Bronchial epithelial cell (primary cell): ENCODE data around the gene CCM2L. TPM values are rescaled to one million over a fixed set of nuclear protein-coding genes. Genes with fewer than 3 reads are reported as not detected.

ENCODE experiments used
- DNase-seq: peaks from one replicate; pipeline ENCODE4 v3.0.0-alpha.2; 2010; ENCODE audit warnings: low read depth
- FAIRE-seq: peaks from 2 replicates; lab custom pipeline; 2011; peaks lifted over from hg19 to GRCh38; lab: Jason Lieb, UNC
- H3K27me3 ChIP-seq: 2 replicates; pipeline ENCODE4 v1.5.1; 2011; ENCODE audit warnings: low read length; ENCODE audit not compliant: control insufficient read depth, insufficient read depth
- H3K36me3 ChIP-seq: 2 replicates; pipeline ENCODE4 v1.5.1; 2011; ENCODE audit warnings: low read length; ENCODE audit not compliant: control insufficient read depth, insufficient read depth
- H3K4me3 ChIP-seq: 2 replicates; pipeline ENCODE4 v1.5.1; 2011; ENCODE audit warnings: mild to moderate bottlenecking, low read depth, low read length, control low read depth
- total RNA-seq: library from RNA; depleted of rRNA; stranded (reverse); fragments of >200 nt; gene quantifications from 2 replicates; pipeline ENCODE4 v1.2.1, GENCODE V29; 2014
- TF ChIP-seq, protein P1 (sequence below): IDR thresholded peaks from 2 replicates; pipeline ENCODE4 v1.5.1; 2011; ENCODE audit warnings: mild to moderate bottlenecking, moderate library complexity, low read length, control low read depth, inconsistent platforms; ENCODE audit not compliant: insufficient read depth, severe bottlenecking

CCM2L gene
- total RNA-seq: not detected in 2 replicates

GRCh38 chr20:32010101-32010500 lies at the start of gene CCM2L:
CCM2L (plus strand) TSS chr20:32010438; CDS start chr20:32010455, 17 bp downstream.
- no peak for FAIRE-seq
- Histone ChIP-seq H3K36me3 (no peaks in the 10 kb centered on the region), H3K27me3 (peaks cover 6% of the 10 kb centered on the region), H3K4me3 (no peak within 1 kb of the TSS)
- no peak for DNase-seq
- TF ChIP-seq, protein P1, sequence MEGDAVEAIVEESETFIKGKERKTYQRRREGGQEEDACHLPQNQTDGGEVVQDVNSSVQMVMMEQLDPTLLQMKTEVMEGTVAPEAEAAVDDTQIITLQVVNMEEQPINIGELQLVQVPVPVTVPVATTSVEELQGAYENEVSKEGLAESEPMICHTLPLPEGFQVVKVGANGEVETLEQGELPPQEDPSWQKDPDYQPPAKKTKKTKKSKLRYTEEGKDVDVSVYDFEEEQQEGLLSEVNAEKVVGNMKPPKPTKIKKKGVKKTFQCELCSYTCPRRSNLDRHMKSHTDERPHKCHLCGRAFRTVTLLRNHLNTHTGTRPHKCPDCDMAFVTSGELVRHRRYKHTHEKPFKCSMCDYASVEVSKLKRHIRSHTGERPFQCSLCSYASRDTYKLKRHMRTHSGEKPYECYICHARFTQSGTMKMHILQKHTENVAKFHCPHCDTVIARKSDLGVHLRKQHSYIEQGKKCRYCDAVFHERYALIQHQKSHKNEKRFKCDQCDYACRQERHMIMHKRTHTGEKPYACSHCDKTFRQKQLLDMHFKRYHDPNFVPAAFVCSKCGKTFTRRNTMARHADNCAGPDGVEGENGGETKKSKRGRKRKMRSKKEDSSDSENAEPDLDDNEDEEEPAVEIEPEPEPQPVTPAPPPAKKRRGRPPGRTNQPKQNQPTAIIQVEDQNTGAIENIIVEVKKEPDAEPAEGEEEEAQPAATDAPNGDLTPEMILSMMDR: no peak

- no peak for DNase-seq
- no peaks in the 10 kb centered on the region for H3K36me3 ChIP-seq
- FAIRE-seq: no peak
- no peak overlapping the region for H3K4me3 ChIP-seq
- H3K27me3 ChIP-seq: peaks cover 3% of the 10 kb centered on the region
- TF ChIP-seq, protein P1: no peak
Measured at GRCh38 chr20:31962761-31963160, 47.5 kb upstream of the CCM2L start.

DNA sequence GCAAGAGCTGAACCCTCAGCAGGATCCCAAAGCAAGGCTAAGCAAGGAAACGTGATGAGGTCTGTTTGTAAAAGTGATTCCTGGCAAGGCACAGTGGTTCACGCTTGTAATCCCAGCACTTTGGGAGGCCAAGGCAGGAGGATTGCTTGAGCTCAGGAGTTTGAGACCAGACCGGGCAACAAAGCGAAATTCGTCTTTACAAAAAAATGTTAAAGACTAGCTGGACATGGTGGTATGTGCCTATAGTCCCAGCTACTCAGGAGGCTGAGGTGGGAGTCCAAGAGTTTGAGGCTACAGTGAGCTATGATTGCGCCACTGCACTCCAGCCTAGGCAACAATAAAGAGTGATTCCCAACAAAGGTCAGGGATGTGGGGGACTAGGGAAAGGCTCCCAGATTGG lies 46.3 kb upstream of the CCM2L start:
- Histone ChIP-seq H3K27me3 (peaks cover 3% of the 10 kb centered on the region), H3K4me3 (no peak overlapping the region), H3K36me3 (no peaks in the 10 kb centered on the region)
- no peak for DNase-seq
- TF ChIP-seq, protein P1: no peak
- FAIRE-seq: no peak

DNA sequence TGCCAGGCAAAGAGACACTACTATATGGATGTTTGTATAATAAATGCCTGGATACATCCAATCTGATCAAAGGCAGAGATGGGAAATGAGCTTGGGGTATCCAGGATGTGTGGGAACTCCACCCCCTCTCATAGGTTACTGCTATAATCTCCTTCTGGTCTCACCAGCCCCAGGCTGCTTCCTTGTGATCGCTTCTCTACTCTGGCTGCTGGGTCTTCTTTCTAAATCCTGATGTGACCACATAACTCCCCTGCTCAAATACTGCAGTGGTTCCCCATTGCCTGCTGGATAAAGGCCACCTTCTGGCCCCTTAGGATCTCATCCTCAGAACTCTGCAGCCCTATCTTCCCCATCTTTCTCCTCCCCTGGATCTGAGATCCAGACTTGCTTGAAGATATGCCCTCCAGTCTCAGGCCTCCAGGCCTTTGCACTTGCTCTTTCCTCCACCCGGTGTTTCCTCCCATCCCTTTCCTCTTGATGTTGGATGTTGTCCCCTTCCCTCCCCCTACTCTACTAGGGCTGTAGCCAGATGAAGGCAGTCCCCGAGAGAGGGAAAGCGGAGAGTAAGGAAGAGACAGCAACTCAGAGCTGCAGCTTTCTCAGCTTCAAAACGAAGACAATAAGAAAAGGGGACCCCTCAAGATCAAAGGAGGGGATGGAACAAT lies 43.1 kb upstream of the CCM2L start:
- H3K27me3 ChIP-seq: peaks cover 6% of the 10 kb centered on the region
- no peaks in the 10 kb centered on the region for H3K36me3 ChIP-seq
- DNase-seq (no peak), FAIRE-seq (no peak)
- no peak overlapping the region for H3K4me3 ChIP-seq
- TF ChIP-seq, protein P1: no peak

DNA sequence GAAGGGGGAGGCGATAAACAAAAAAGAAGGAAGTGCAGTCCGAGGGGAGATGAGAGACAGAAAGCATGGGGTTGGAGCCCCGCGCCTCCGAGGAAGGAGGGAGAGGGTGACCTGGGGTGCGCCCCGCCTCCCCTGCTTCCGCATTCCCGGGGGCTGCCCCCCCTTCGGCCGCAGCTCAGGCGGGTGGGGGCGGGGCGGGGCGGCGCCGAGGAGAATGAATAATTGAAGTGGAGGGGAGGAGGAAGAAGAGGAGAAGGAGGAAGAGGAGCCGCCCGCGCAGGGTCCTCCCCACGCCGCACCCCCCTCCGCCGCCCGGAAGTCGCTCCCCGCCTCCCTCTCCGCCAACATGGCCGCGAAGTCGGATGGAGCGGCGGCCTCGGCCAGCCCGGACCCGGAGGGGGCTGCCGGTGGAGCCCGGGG lies 42.4 kb upstream of the CCM2L start, which contains the start of gene XKR7:
XKR7 (plus strand) TSS at position 322 of the 420 bp plus-strand sequence; CDS start at position 347, 25 bp downstream.
- no peak within 1 kb of the TSS for H3K4me3 ChIP-seq
- H3K36me3 ChIP-seq: no peaks in the 10 kb centered on the region
- peaks cover 6% of the 10 kb centered on the region for H3K27me3 ChIP-seq
- TF ChIP-seq, protein P1: no peak
- FAIRE-seq: no peak
- DNase-seq: no peak
